Parathyroid adenoma (tissue), 2 donors: Measurements from ENCODE around the gene ATL2.
"Not testable (repeated sequence)": the region's sequence is repeated elsewhere in the genome, so short reads cannot be mapped to it uniquely, and the experiment has no call there.

Experiments used
- H2AFZ ChIP-seq: fragments of 300-600 bp; sonication (generic); one replicate; pipeline ENCODE4 v1.7.0; 2017; ENCODE audit warnings: antibody characterized with exemption, mild to moderate bottlenecking
- H3K27ac ChIP-seq: fragments of 300-600 bp; sonication (generic); one replicate; pipeline ENCODE4 v1.7.0; 2017
- H3K27me3 ChIP-seq: fragments of 300-600 bp; sonication (generic); one replicate; pipeline ENCODE4 v1.7.0; 2017; ENCODE audit warnings: low read length; ENCODE audit not compliant: control insufficient read depth, insufficient read depth
- H3K36me3 ChIP-seq: fragments of 300-600 bp; sonication (generic); one replicate; pipeline ENCODE4 v1.7.0; 2017; ENCODE audit warnings: low read length; ENCODE audit not compliant: control insufficient read depth, insufficient read depth
- H3K4me1 ChIP-seq: fragments of 300-600 bp; sonication (generic); one replicate; pipeline ENCODE4 v1.7.0; 2017; ENCODE audit warnings: control low read depth
- H3K4me2 ChIP-seq: fragments of 300-600 bp; sonication (generic); one replicate; pipeline ENCODE4 v1.7.0; 2017; ENCODE audit warnings: low read length
- H3K4me3 ChIP-seq: fragments of 300-600 bp; sonication (generic); one replicate; pipeline ENCODE4 v1.7.0; 2017; ENCODE audit warnings: low read depth, low read length
- H3K79me2 ChIP-seq: fragments of 300-600 bp; sonication (generic); one replicate; pipeline ENCODE4 v1.7.0; 2017; ENCODE audit warnings: control low read depth
- H3K9ac ChIP-seq: fragments of 300-600 bp; sonication (generic); one replicate; pipeline ENCODE4 v1.7.0; 2017; ENCODE audit warnings: mild to moderate bottlenecking
- H3K9me3 ChIP-seq: fragments of 300-600 bp; sonication (generic); one replicate; pipeline ENCODE4 v1.7.0; 2017; ENCODE audit warnings: low read length; ENCODE audit not compliant: control insufficient read depth
- CTCF ChIP-seq: fragments of 300-600 bp; sonication (generic); IDR thresholded peaks from one replicate; pipeline ENCODE4 v1.7.0; 2017; ENCODE audit warnings: antibody characterized with exemption, mild to moderate bottlenecking
- donor health status: primary hyperparathyroidism.

The ATL2 gene

GRCh38 chr2:38293152-38293865, 83.8 kb downstream of the ATL2 start:
- Histone ChIP-seq H3K9ac (no peak overlapping the region), H2AFZ (no peak overlapping the region), H3K27me3 (no peaks in the 10 kb centered on the region), H3K79me2 (no peaks in the 10 kb centered on the region), H3K4me1 (no peaks in the 10 kb centered on the region), H3K27ac (no peak overlapping the region), H3K4me3 (no peak overlapping the region), H3K9me3 (no peaks in the 10 kb centered on the region), H3K4me2 (no peak overlapping the region), H3K36me3 (no peaks in the 10 kb centered on the region)
- no peak for TF ChIP-seq CTCF

- H3K9me3 ChIP-seq: no peaks in the 10 kb centered on the region
- H3K27me3 ChIP-seq: no peaks in the 10 kb centered on the region
- no peak overlapping the region for H3K4me2 ChIP-seq
- no peaks in the 10 kb centered on the region for H3K79me2 ChIP-seq
- H3K36me3 ChIP-seq: no peaks in the 10 kb centered on the region
- no peaks in the 10 kb centered on the region for H3K4me1 ChIP-seq
- TF ChIP-seq CTCF: no peak
- H3K27ac ChIP-seq: no peak overlapping the region
- H3K9ac ChIP-seq: no peak overlapping the region
- H3K4me3 ChIP-seq: no peak overlapping the region
- no peak overlapping the region for H2AFZ ChIP-seq
Observed at GRCh38 chr2:38290332-38290731, 86.7 kb downstream of the ATL2 start.

- Histone ChIP-seq H3K27me3 (no peaks in the 10 kb centered on the region), H3K9ac (no peak overlapping the region), H3K36me3 (no peaks in the 10 kb centered on the region), H3K9me3 (no peaks in the 10 kb centered on the region), H2AFZ (no peak overlapping the region), H3K4me3 (no peak overlapping the region), H3K4me2 (peak overlapping the region; percentile 6), H3K79me2 (no peaks in the 10 kb centered on the region), H3K4me1 (no peaks in the 10 kb centered on the region), H3K27ac (no peak overlapping the region)
- TF ChIP-seq CTCF: no peak
Observed at GRCh38 chr2:38284971-38285370, 92.1 kb downstream of the ATL2 start.

- Histone ChIP-seq H3K4me3 (no peak overlapping the region), H3K27ac (no peak overlapping the region), H3K36me3 (no peaks in the 10 kb centered on the region), H3K9me3 (no peaks in the 10 kb centered on the region), H3K9ac (no peak overlapping the region), H3K4me2 (no peak overlapping the region), H3K79me2 (no peaks in the 10 kb centered on the region), H3K4me1 (no peaks in the 10 kb centered on the region), H3K27me3 (no peaks in the 10 kb centered on the region), H2AFZ (no peak overlapping the region)
- no peak for TF ChIP-seq CTCF
Observed at GRCh38 chr2:38281095-38281742, 95.9 kb downstream of the ATL2 start.

- Histone ChIP-seq H3K27ac (no peak overlapping the region), H3K36me3 (no peaks in the 10 kb centered on the region)
- no peak for TF ChIP-seq CTCF
Observed at GRCh38 chr2:38279201-38279600, 97.9 kb downstream of the ATL2 start.

GRCh38 chr2:38278117-38278438, 99.0 kb downstream of the ATL2 start:
- H3K27me3 ChIP-seq, H3K9me3 ChIP-seq, H3K4me1 ChIP-seq: not testable (repeated sequence)

More at GRCh38 chr2:38279201-38279600, 97.9 kb downstream of the ATL2 start:
- H3K4me2 ChIP-seq: no peak overlapping the region
- H3K4me3 ChIP-seq: no peak overlapping the region
- no peaks in the 10 kb centered on the region for H3K9me3 ChIP-seq
- H3K27me3 ChIP-seq: no peaks in the 10 kb centered on the region
- H3K4me1 ChIP-seq: no peaks in the 10 kb centered on the region
- no peak overlapping the region for H2AFZ ChIP-seq
- no peaks in the 10 kb centered on the region for H3K79me2 ChIP-seq
- H3K9ac ChIP-seq: no peak overlapping the region

More at GRCh38 chr2:38278117-38278438, 99.0 kb downstream of the ATL2 start:
- not testable (repeated sequence) for H3K79me2 ChIP-seq, H2AFZ ChIP-seq, H3K4me3 ChIP-seq, H3K27ac ChIP-seq, H3K4me2 ChIP-seq, H3K36me3 ChIP-seq, H3K9ac ChIP-seq
